Measurements from ENCODE around the gene KCNQ2. TPM values are rescaled to one million over a fixed set of nuclear protein-coding genes. Genes with fewer than 3 reads are reported as not detected.
"Not testable (repeated sequence)": the region's sequence is repeated elsewhere in the genome, so short reads cannot be mapped to it uniquely, and the experiment has no call there.

Gene KCNQ2
- polyA plus RNA-seq (ENCODE audit: insufficient read length in 4 of 4) = 1 to 10 TPM; 3.7 to 9.6 (median 5.5) TPM

GRCh38 chr20:63471981-63472831 is at the start of gene KCNQ2:
Gene KCNQ2, minus strand, starts transcription at chr20:63472655. Its CDS starts 192 bp downstream, at chr20:63472463.
- no peak for DNase-seq (ENCODE audit: low read depth in 4 of 4, low spot score in 2 of 4)

- no peak for DNase-seq (ENCODE audit: low read depth in 4 of 4, low spot score in 2 of 4)
These were observed 49.1 kb upstream of the KCNQ2 start for GRCh38 chr20:63521602-63522001.

- peak in 1 of 4 donors; percentile 68 for DNase-seq (ENCODE audit: low read depth in 4 of 4, low spot score in 2 of 4)
These were observed 48.6 kb upstream of the KCNQ2 start for GRCh38 chr20:63520934-63521601.

- peak in 3 of 4 donors; percentile 71 to 76 (median 73) for DNase-seq (ENCODE audit: low read depth in 4 of 4, low spot score in 2 of 4)
These were observed 48.1 kb upstream of the KCNQ2 start, which contains the start of gene PPDPF for GRCh38 chr20:63520504-63520933. Gene PPDPF, plus strand, starts transcription at chr20:63520765. Its CDS starts 544 bp downstream, at chr20:63521309.

GRCh38 chr20:63519668-63520503 is 47.4 kb upstream of the KCNQ2 start:
- no peak for DNase-seq (ENCODE audit: low read depth in 4 of 4, low spot score in 2 of 4)

- DNase-seq (ENCODE audit: low read depth in 4 of 4, low spot score in 2 of 4) = no peak
These were observed 46.7 kb upstream of the KCNQ2 start for GRCh38 chr20:63518946-63519667.

GRCh38 chr20:63518351-63518861 is 46.0 kb upstream of the KCNQ2 start:
- no peak for DNase-seq (ENCODE audit: low read depth in 4 of 4, low spot score in 2 of 4)

- no peak for DNase-seq (ENCODE audit: low read depth in 4 of 4, low spot score in 2 of 4)
These were observed 45.2 kb upstream of the KCNQ2 start for GRCh38 chr20:63517376-63518309.

- DNase-seq (ENCODE audit: low read depth in 4 of 4, low spot score in 2 of 4) = not testable (repeated sequence)
These were observed 42.1 kb upstream of the KCNQ2 start for GRCh38 chr20:63514520-63514919.

- no peak for DNase-seq (ENCODE audit: low read depth in 4 of 4, low spot score in 2 of 4)
These were observed 40.8 kb upstream of the KCNQ2 start for GRCh38 chr20:63513207-63513606.

- DNase-seq (ENCODE audit: low read depth in 4 of 4, low spot score in 2 of 4) = no peak
These were observed 36.7 kb upstream of the KCNQ2 start for GRCh38 chr20:63509088-63509564.

GRCh38 chr20:63508072-63508768 is 35.8 kb upstream of the KCNQ2 start:
- no peak for DNase-seq (ENCODE audit: low read depth in 4 of 4, low spot score in 2 of 4)

GRCh38 chr20:63507083-63507743 is 34.8 kb upstream of the KCNQ2 start:
- DNase-seq (ENCODE audit: low read depth in 4 of 4, low spot score in 2 of 4) = no peak

- DNase-seq (ENCODE audit: low read depth in 4 of 4, low spot score in 2 of 4) = no peak
These were observed 33.3 kb upstream of the KCNQ2 start for GRCh38 chr20:63505723-63506122.

GRCh38 chr20:63505281-63505680 is 32.8 kb upstream of the KCNQ2 start:
- DNase-seq (ENCODE audit: low read depth in 4 of 4, low spot score in 2 of 4) = no peak

- DNase-seq (ENCODE audit: low read depth in 4 of 4, low spot score in 2 of 4) = no peak
These were observed 32.2 kb upstream of the KCNQ2 start for GRCh38 chr20:63504642-63505041.

GRCh38 chr20:63503524-63503923 is 31.1 kb upstream of the KCNQ2 start:
- no peak for DNase-seq (ENCODE audit: low read depth in 4 of 4, low spot score in 2 of 4)

Data from left renal cortex interstitium (tissue), 4 donors.